Measurements from ENCODE around the gene PTDSS2. TPM values are rescaled to one million over a fixed set of nuclear protein-coding genes. Genes with fewer than 3 reads are reported as not detected.

Gene PTDSS2
- total RNA-seq, 1 donor from 2014 or later: 52.4 TPM

DNA sequence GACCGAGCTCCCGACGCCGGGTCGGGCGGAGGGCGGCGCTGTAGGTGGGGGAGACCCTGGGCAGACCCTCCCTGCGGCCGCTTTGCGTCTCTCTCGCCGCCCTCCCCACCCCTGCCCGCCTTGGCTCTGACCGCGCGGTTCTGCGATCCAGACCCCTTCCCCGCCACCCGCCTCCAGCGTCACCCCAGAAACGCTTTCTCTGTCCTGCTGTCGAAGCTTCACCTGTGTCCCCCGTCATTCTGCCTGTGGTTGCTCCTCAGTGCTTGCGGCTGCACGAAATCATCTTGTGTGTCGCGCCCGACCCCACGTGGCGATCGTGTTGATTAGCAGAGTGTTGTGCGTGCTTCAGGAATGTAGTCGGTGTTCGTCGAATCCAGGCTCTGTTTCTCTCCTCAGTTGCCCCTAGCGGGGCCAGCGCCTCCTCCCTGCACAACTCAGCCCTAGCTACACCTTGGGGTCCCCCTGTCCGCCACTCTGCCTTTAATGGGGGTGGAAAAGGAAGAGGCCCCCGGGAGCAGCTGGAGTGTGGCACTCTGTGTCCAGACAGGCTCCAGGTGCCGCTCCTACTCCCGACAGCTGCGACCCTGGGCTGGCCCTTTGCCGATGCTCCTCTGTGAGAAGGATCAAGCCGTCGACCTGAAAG lies 851 bp downstream of the PTDSS2 start:
- Mint-ChIP-seq H3K36me3 (ENCODE audit: low read depth) (no peaks in the 10 kb centered on the region), H3K27me3 (ENCODE audit: low read depth) (no peaks in the 10 kb centered on the region), H3K9me3 (no peaks in the 10 kb centered on the region), H3K27ac (ENCODE audit: unreplicated experiment) (peak overlapping the region; percentile 88), H3K4me3 (peak overlapping the region; percentile 94), H3K4me1 (peaks cover 19% of the 10 kb centered on the region)
- peak; percentile 47 for DNase-seq (ENCODE audit: low read depth, low spot score)
- TF ChIP-seq, protein P1, sequence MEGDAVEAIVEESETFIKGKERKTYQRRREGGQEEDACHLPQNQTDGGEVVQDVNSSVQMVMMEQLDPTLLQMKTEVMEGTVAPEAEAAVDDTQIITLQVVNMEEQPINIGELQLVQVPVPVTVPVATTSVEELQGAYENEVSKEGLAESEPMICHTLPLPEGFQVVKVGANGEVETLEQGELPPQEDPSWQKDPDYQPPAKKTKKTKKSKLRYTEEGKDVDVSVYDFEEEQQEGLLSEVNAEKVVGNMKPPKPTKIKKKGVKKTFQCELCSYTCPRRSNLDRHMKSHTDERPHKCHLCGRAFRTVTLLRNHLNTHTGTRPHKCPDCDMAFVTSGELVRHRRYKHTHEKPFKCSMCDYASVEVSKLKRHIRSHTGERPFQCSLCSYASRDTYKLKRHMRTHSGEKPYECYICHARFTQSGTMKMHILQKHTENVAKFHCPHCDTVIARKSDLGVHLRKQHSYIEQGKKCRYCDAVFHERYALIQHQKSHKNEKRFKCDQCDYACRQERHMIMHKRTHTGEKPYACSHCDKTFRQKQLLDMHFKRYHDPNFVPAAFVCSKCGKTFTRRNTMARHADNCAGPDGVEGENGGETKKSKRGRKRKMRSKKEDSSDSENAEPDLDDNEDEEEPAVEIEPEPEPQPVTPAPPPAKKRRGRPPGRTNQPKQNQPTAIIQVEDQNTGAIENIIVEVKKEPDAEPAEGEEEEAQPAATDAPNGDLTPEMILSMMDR (conservative IDR thresholded peaks at IDR 0.05): peak; percentile 48

GRCh38 chr11:451738-452137 lies 1.7 kb downstream of the PTDSS2 start:
- H3K4me1 Mint-ChIP-seq: peaks cover 19% of the 10 kb centered on the region
- TF ChIP-seq, protein P1 (conservative IDR thresholded peaks at IDR 0.05): no peak
- H3K27ac Mint-ChIP-seq (ENCODE audit: unreplicated experiment): no peak overlapping the region
- no peaks in the 10 kb centered on the region for H3K36me3 Mint-ChIP-seq (ENCODE audit: low read depth)
- DNase-seq (ENCODE audit: low read depth, low spot score): no peak
- no peaks in the 10 kb centered on the region for H3K27me3 Mint-ChIP-seq (ENCODE audit: low read depth)
- H3K9me3 Mint-ChIP-seq: no peaks in the 10 kb centered on the region
- peak overlapping the region; percentile 94 for H3K4me3 Mint-ChIP-seq

- TF ChIP-seq, protein P1 (conservative IDR thresholded peaks at IDR 0.05): no peak
- no peaks in the 10 kb centered on the region for H3K27me3 Mint-ChIP-seq (ENCODE audit: low read depth)
- no peaks in the 10 kb centered on the region for H3K36me3 Mint-ChIP-seq (ENCODE audit: low read depth)
- no peak for DNase-seq (ENCODE audit: low read depth, low spot score)
- peaks cover 19% of the 10 kb centered on the region for H3K4me1 Mint-ChIP-seq
- no peak overlapping the region for H3K27ac Mint-ChIP-seq (ENCODE audit: unreplicated experiment)
- no peaks in the 10 kb centered on the region for H3K9me3 Mint-ChIP-seq
- H3K4me3 Mint-ChIP-seq: peak overlapping the region; percentile 64
Measured at GRCh38 chr11:452203-452744, 2.2 kb downstream of the PTDSS2 start.

- DNase-seq (ENCODE audit: low read depth, low spot score): no peak
- peak overlapping the region; percentile 64 for H3K4me3 Mint-ChIP-seq
- H3K9me3 Mint-ChIP-seq: no peaks in the 10 kb centered on the region
- peaks cover 19% of the 10 kb centered on the region for H3K4me1 Mint-ChIP-seq
- H3K27ac Mint-ChIP-seq (ENCODE audit: unreplicated experiment): no peak overlapping the region
- H3K27me3 Mint-ChIP-seq (ENCODE audit: low read depth): no peaks in the 10 kb centered on the region
- TF ChIP-seq, protein P1 (conservative IDR thresholded peaks at IDR 0.05): no peak
- no peaks in the 10 kb centered on the region for H3K36me3 Mint-ChIP-seq (ENCODE audit: low read depth)
Measured at GRCh38 chr11:452916-453527, 2.9 kb downstream of the PTDSS2 start.

DNA sequence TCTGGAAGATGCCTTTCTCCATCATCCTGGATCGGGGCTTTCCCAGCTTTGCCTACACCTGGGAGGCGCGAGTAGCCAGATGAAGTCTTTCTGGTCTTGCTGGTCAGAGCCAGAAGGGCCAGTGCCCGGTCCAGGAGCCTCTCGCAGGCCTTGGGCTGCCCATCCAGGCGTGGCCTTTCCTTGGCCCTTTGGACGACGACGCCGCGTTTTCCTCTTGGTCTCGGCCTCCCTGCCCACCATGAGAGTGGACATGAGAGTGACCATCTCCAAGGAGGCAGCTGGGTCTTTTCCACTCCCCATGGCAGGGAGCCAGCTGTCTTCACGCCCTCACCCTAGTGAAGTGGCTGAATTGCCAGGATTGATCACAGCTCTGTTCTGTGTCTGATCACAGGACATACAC lies 3.5 kb downstream of the PTDSS2 start:
- H3K4me3 Mint-ChIP-seq: peak overlapping the region; percentile 64
- peaks cover 18% of the 10 kb centered on the region for H3K4me1 Mint-ChIP-seq
- TF ChIP-seq, protein P1 (conservative IDR thresholded peaks at IDR 0.05): no peak
- H3K27ac Mint-ChIP-seq (ENCODE audit: unreplicated experiment): no peak overlapping the region
- no peak for DNase-seq (ENCODE audit: low read depth, low spot score)
- H3K9me3 Mint-ChIP-seq: no peaks in the 10 kb centered on the region
- no peaks in the 10 kb centered on the region for H3K27me3 Mint-ChIP-seq (ENCODE audit: low read depth)
- no peaks in the 10 kb centered on the region for H3K36me3 Mint-ChIP-seq (ENCODE audit: low read depth)

All from neural crest cell (in vitro differentiated cells).